Measurements from ENCODE around the gene AQR.

AQR gene

DNA sequence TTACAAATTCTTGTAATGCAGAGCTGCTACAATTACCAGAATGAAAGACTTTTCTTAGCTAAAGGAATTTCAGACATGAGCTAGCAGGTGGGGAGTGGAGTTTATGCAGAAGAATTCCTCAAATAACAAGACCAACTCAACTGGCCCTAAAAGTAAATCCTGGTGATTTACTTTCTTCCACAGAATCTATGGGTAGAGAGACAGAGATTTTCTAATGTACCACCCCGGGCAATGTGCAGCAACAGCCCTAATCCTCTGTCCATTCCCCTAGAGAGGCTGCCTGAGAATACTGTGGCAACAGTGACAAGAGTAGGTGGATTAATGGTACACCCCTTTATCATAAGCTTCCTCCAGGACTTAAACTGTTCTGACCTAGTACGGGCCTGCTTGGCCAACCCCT lies 55.2 kb downstream of the AQR start:
- DNase-seq (ENCODE audit: low read depth, low spot score), result no peak
- in situ Hi-C loops (cut with HindIII; ENCODE audit: low sequenced_read_pairs), result no loop called here
- no peak overlapping the region for H3K4me3 ChIP-seq (ENCODE audit: low read depth, low read length)
- TF ChIP-seq, protein P1, sequence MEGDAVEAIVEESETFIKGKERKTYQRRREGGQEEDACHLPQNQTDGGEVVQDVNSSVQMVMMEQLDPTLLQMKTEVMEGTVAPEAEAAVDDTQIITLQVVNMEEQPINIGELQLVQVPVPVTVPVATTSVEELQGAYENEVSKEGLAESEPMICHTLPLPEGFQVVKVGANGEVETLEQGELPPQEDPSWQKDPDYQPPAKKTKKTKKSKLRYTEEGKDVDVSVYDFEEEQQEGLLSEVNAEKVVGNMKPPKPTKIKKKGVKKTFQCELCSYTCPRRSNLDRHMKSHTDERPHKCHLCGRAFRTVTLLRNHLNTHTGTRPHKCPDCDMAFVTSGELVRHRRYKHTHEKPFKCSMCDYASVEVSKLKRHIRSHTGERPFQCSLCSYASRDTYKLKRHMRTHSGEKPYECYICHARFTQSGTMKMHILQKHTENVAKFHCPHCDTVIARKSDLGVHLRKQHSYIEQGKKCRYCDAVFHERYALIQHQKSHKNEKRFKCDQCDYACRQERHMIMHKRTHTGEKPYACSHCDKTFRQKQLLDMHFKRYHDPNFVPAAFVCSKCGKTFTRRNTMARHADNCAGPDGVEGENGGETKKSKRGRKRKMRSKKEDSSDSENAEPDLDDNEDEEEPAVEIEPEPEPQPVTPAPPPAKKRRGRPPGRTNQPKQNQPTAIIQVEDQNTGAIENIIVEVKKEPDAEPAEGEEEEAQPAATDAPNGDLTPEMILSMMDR (IDR thresholded peaks at IDR 0.05; ENCODE audit: low read depth, low read length), result no peak

DNA sequence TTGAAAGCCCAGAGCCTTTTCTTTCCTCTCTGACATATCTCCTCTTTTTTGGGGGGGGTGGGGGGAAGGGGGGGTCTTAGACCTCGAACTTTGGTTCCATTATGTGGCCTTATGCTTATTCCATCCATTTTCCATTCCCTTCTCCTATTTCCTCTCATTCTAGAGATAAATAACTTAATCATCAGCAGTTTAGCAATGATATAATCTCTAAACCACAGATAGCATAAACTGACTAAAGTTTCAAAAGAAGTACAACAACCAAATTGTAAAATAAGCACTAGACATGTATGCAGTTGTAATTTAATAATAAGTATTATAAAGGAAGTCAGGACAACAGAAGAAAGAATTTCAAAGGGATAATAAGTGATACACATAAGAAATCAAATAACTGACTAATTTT lies 64.5 kb downstream of the AQR start:
- TF ChIP-seq, protein P1 (IDR thresholded peaks at IDR 0.05; ENCODE audit: low read depth, low read length), result no peak
- in situ Hi-C loops (cut with HindIII; ENCODE audit: low sequenced_read_pairs), result no loop called here
- no peak for DNase-seq (ENCODE audit: low read depth, low spot score)
- no peak overlapping the region for H3K4me3 ChIP-seq (ENCODE audit: low read depth, low read length)

DNA sequence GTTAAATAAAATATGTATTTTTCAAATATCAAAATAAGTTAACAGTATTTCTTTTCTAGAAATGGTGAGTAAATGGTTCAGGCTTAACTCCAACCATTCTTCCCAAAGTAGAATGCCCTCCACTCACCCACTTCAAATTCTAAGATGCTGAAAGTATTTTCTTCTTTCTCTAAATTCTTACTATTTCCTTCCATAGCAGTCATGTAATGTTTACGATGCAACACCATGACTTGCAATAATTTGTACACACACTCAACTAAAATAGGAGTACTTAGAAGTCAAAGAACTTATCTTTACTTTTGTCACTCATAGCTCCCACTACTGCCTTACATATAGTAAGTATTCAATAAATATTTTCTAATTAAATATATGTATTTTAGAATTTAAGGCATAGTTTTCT lies 65.0 kb downstream of the AQR start:
- no peak overlapping the region for H3K4me3 ChIP-seq (ENCODE audit: low read depth, low read length)
- in situ Hi-C loops (cut with HindIII; ENCODE audit: low sequenced_read_pairs), result no loop called here
- TF ChIP-seq, protein P1 (IDR thresholded peaks at IDR 0.05; ENCODE audit: low read depth, low read length), result no peak
- no peak for DNase-seq (ENCODE audit: low read depth, low spot score)

DNA sequence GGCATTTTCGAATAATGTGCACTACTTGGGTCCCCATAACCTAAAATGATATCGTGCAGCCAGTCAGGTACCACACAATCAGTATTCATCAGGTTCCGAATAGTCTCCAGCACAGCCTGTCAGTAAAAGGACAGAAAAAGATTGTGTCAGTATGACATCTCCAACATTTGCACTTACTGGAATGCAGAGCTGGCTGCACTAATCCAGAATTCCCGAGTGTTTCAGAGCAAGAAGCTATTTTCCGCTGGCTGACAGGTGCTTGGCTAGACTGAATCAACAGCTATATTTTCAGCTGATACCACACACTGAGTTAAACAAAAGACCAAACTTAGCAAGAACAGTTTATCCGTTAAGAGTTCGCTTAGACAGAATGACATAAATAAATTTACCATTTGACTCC lies 68.8 kb downstream of the AQR start:
- DNase-seq (ENCODE audit: low read depth, low spot score), result no peak
- no peak overlapping the region for H3K4me3 ChIP-seq (ENCODE audit: low read depth, low read length)
- TF ChIP-seq, protein P1 (IDR thresholded peaks at IDR 0.05; ENCODE audit: low read depth, low read length), result no peak
- in situ Hi-C loops (cut with HindIII; ENCODE audit: low sequenced_read_pairs), result no loop called here

DNA sequence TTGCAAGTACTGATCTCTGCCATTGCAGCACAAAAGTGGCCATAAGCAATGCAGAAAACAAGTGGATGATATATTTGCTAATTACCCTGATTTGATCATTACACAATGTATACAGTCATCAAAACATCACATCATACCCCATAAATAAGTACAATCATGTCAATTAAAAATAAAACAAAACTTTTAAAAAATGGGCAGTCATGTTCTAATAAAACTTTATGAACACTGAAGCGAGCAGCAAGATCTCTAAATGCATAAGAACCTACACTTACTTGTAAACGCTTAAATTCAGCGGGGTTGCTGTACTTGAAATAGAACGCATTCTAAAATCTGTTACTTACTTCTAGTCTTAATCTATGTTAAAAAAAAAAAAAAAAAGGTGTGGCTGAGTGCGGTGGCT lies 73.4 kb downstream of the AQR start:
- no peak overlapping the region for H3K4me3 ChIP-seq (ENCODE audit: low read depth, low read length)
- in situ Hi-C loops (cut with HindIII; ENCODE audit: low sequenced_read_pairs), result no loop called here
- TF ChIP-seq, protein P1 (IDR thresholded peaks at IDR 0.05; ENCODE audit: low read depth, low read length), result no peak
- DNase-seq (ENCODE audit: low read depth, low spot score), result no peak

DNA sequence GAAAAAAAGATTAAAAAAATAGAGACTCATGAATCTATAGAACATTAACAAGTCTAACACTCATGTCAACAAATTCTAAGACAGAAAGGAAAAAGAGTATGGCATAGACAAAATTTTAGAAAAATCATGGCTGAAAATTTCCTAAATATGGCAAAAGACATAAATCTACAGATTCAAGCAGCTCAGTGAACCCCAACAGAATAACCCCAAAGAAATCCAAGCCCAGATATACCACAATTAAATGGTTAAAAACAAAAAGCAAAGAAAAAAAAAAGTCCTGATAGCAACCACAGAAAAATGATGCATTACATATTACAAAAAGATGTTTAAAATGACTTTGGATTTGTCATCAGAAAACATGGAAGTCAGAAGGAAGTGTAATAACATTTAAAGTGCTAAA lies 75.6 kb downstream of the AQR start:
- H3K4me3 ChIP-seq (ENCODE audit: low read depth, low read length), result no peak overlapping the region
- DNase-seq (ENCODE audit: low read depth, low spot score), result no peak
- in situ Hi-C loops (cut with HindIII; ENCODE audit: low sequenced_read_pairs), result no loop called here
- TF ChIP-seq, protein P1 (IDR thresholded peaks at IDR 0.05; ENCODE audit: low read depth, low read length), result no peak

Measured in astrocyte of the spinal cord (primary cell).